ENCODE data around the gene PROCA1. TPM values are rescaled to one million over a fixed set of nuclear protein-coding genes. Genes with fewer than 3 reads are reported as not detected.

PROCA1 gene
- total and polyA plus RNA-seq, 2 experiments from 2014 or later = 1.1 to 3.9 TPM

- peak; percentile 96 for DNase-seq (ENCODE audit: low spot score)
- H3K9me2 ChIP-seq (replicated peaks; ENCODE audit: insufficient read depth) = no peaks in the 10 kb centered on the region
- H4K20me1 ChIP-seq (ENCODE audit: insufficient read depth, poor library complexity, severe bottlenecking) = peaks cover 16% of the 10 kb centered on the region
- H3K36me3 ChIP-seq (replicated peaks; ENCODE audit: insufficient read depth, low read depth) = no peaks in the 10 kb centered on the region
- no peaks in the 10 kb centered on the region for H3K27me3 ChIP-seq
- peaks cover 21% of the 10 kb centered on the region for H3K4me1 ChIP-seq (ENCODE audit: insufficient read depth)
- H3K79me2 ChIP-seq = peaks cover 13% of the 10 kb centered on the region
- H3K4me2 ChIP-seq = peak overlapping the region; percentile 100
- peak overlapping the region; percentile 94 for H3K27ac ChIP-seq
- H2AFZ ChIP-seq = peak overlapping the region; percentile 61
- no peaks in the 10 kb centered on the region for H3K9me3 ChIP-seq (ENCODE audit: low read depth)
- TF ChIP-seq CTCF (IDR thresholded peaks at IDR 0.05; ENCODE audit: poor library complexity) (peak; percentile 99), EZH2phosphoT487 (IDR thresholded peaks at IDR 0.05; ENCODE audit: low read depth, severe bottlenecking, unreplicated experiment) (no peak)
- peak overlapping the region; percentile 69 for H3K4me3 ChIP-seq
- under 1% methylated on average over 49 of the region's 57 CpGs for WGBS (ENCODE audit: low lambda C conversion rate, missing lambda C conversion rate)
Measured at GRCh38 chr17:28726627-28727491, 15.2 kb upstream of the PROCA1 start.

- peak within 1 kb of the TSS; percentile 94 for H3K27ac ChIP-seq
- peak within 1 kb of the TSS; percentile 61 for H2AFZ ChIP-seq
- peaks cover 27% of the 10 kb centered on the region for H3K4me1 ChIP-seq (ENCODE audit: insufficient read depth)
- H3K36me3 ChIP-seq (replicated peaks; ENCODE audit: insufficient read depth, low read depth) = no peaks in the 10 kb centered on the region
- H3K27me3 ChIP-seq = no peaks in the 10 kb centered on the region
- no peaks in the 10 kb centered on the region for H3K9me2 ChIP-seq (replicated peaks; ENCODE audit: insufficient read depth)
- peak; percentile 92 for DNase-seq (ENCODE audit: low spot score)
- TF ChIP-seq EZH2 (IDR thresholded peaks at IDR 0.05; ENCODE audit: borderline replicate concordance) (no peak), CTCF (IDR thresholded peaks at IDR 0.05; ENCODE audit: poor library complexity) (no peak), EZH2phosphoT487 (IDR thresholded peaks at IDR 0.05; ENCODE audit: low read depth, severe bottlenecking, unreplicated experiment) (no peak)
- H3K79me2 ChIP-seq = peaks cover 19% of the 10 kb centered on the region
- H3K4me3 ChIP-seq = peak within 1 kb of the TSS; percentile 69
- WGBS (ENCODE audit: low lambda C conversion rate, missing lambda C conversion rate) = 0% methylated on average over 4 of the region's 49 CpGs
- peaks cover 23% of the 10 kb centered on the region for H4K20me1 ChIP-seq (ENCODE audit: insufficient read depth, poor library complexity, severe bottlenecking)
- H3K9me3 ChIP-seq (ENCODE audit: low read depth) = no peaks in the 10 kb centered on the region
- H3K4me2 ChIP-seq = peak within 1 kb of the TSS; percentile 100
Measured at GRCh38 chr17:28726226-28726626, 14.5 kb upstream of the PROCA1 start, which contains the start of gene TLCD1. Gene TLCD1, minus strand, starts transcription at chr17:28726233. Its CDS starts 136 bp downstream, at chr17:28726097.

GRCh38 chr17:28725660-28726225 is 14.1 kb upstream of the PROCA1 start:
- TF ChIP-seq CTCF (IDR thresholded peaks at IDR 0.05; ENCODE audit: poor library complexity) = no peak
- no peak for TF ChIP-seq EZH2 (IDR thresholded peaks at IDR 0.05; ENCODE audit: borderline replicate concordance)
- no peak for TF ChIP-seq EZH2phosphoT487 (IDR thresholded peaks at IDR 0.05; ENCODE audit: low read depth, severe bottlenecking, unreplicated experiment)
- Histone ChIP-seq H4K20me1 (ENCODE audit: insufficient read depth, poor library complexity, severe bottlenecking) (peaks cover 28% of the 10 kb centered on the region), H3K4me2 (peak overlapping the region; percentile 100), H3K4me3 (peak overlapping the region; percentile 54), H3K27me3 (no peaks in the 10 kb centered on the region), H3K79me2 (peaks cover 24% of the 10 kb centered on the region), H2AFZ (peak overlapping the region; percentile 1), H3K36me3 (replicated peaks; ENCODE audit: insufficient read depth, low read depth) (no peaks in the 10 kb centered on the region), H3K4me1 (ENCODE audit: insufficient read depth) (peaks cover 32% of the 10 kb centered on the region), H3K9me2 (replicated peaks; ENCODE audit: insufficient read depth) (no peaks in the 10 kb centered on the region), H3K27ac (peak overlapping the region; percentile 94), H3K9me3 (ENCODE audit: low read depth) (no peaks in the 10 kb centered on the region)
- DNase-seq (ENCODE audit: low spot score) = peak; percentile 72
- WGBS (ENCODE audit: low lambda C conversion rate, missing lambda C conversion rate) = 3% methylated on average over 32 of the region's 45 CpGs

Measured in hepatocyte (in vitro differentiated cells).